HG03066 (cell line): ENCODE measurements around the gene CAMK2B.

ENCODE experiments used
- ATAC-seq: cut with Tn5 transposase; IDR thresholded peaks from one replicate; pipeline ENCODE4 v1.9.1; 2021; ENCODE audit warnings: low read depth; ENCODE audit not compliant: unreplicated experiment

Gene CAMK2B

DNA sequence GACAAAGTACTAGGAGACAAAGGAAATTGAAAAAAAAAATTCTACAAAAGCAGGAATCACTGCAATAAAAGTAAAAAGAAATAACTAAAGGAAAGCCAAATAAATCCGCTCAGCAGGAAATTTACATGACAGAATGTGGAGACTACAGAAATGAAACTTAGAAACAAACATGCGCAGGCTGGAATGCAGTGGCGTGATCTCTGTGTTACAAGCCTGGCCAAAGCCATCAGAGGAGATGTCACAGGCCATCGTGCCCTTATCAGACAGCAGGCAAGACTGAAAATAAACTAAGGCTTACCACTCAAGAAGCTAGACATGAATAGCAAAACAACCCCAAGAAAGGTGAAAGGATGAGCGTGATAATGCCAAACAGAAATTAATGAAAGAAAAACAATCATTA is 6.3 kb upstream of the CAMK2B start:
- ATAC-seq: no peak

DNA sequence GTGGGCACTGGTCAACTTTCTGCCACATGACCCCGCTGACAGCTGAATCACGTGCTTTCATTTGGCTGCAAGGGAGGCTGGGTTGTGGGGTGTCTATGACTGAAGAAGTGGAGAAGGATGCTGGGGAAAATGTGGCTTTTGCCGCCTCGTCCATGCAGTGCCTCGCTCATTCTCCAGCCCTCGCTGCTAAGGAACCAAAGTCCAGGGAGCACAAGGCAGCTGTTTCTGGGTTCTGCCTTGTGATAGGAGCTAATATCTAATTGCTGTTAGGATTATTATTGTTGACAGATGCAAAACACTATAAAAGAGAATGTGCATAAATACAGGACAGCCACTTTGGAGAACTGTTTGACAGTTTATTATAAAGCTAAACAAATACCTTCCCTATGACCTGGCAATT is 4.9 kb upstream of the CAMK2B start:
- no peak for ATAC-seq

DNA sequence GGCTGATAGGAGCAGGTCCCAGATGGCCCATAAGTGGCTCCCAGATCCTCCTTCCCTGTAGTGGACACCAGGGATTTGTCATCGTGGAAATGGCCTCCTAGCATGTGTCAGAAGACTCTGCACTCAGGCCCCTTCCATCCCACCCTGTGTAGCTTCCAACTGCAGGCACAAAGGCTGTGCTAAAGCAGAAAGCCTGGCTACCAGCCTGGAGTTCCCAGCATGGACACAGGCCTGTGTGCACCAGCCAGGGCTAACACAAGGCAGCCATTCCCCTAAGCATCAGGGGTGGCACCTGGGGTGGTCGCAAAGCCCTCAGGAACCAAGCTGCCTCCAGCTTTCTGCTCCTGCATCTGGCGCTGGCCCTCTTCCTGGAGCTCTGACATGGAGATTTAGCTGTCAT is 4.5 kb upstream of the CAMK2B start:
- no peak for ATAC-seq

DNA sequence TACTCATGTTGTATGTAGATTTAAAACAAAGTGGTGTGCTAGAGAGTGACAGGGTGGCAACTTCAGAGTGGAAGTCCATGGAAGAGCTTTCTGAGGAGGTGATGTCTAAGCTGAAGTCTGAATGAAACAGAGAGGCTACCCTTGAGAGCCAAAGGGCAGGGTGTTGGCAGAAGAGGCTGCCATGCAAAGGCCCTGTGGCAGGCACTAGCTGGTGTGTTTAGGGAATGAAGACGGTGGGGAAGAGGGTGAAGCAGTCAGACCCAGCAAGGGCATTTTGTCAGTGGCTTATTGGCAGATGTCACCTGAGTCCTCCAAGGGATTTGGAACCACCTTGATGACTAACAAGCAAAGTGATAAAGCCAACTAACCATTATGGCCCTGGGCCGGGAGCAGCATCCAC is 3.7 kb upstream of the CAMK2B start:
- no peak for ATAC-seq

DNA sequence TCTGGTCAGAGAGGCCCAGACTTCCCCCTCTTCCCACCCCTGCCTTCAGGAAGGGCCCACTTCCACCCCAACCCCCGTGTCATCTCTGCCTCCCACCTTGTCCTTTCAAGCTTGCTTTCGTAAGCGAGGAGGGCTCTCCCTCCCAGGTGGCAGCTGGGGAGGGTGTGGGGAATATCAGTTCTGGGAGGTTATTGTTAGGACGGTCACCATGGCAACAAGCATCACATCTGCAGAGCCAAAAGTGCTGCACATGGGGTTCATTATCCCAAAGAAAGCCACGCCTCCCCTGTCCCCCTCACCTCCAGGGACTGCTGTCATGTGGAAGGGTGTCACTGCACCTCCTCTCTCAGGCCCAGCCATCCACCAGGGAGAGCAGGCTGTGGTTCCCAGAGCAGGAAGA is 2.6 kb upstream of the CAMK2B start:
- ATAC-seq: no peak

DNA sequence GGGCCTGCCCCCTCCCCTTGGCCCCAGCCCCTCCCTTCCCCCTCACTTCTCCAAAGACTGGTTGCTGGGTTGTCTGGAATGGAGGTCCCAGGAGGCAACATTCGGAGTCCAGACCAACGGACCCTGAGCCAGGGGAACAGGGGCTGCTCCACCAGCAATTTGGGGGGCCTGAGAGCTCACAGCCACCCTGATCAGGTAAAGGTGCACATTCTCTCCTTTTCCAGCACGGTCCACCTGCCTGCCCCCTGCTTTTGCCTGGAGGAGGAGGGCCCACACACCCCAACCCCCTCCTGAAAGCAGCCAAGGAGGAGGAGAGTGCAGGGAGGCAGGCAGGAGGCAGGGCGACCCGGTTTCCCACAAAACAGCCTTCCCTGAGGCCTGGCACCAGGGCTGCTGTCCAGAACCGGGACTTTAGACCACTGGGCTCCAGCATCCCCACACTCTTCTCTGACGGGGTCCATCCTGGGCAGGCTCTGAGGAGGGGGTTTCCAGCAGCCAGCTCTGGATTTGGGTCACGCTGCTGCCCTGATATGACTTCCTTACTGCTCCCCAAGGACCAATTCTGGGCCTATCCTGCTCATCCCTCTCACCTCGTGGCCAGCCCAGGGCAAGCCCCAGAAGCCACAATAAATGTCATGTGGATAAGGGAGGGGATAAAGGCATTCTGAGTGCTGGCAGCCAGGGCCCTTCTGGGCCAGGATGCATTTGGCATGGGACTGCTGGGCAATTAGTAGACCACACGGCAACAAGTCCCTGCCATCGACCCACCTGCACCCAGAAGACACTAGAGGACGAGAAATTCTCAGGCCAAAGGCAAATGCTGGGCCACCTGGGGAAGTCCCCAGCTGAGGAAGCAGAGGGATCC is 1.1 kb upstream of the CAMK2B start:
- ATAC-seq: no peak

DNA sequence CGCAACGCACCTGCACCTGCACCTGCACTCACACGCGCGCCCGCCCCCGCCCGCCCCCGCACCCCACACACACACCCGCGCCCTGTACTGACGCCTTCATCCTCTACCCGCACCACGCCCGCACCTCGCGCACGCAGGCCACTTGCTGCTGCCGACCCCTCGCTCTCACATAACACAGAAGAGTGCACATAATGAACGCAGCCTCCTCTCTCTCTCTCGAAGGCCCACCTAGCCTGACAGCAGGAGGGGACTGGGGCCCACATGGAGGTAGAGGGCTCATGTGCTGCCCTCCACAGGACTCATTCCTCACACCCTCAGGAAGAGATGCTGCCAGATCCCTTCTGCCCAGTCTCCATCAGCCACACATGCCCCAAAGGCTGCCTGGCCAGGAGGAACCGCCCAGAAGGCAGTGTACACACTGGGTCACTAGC is 432 bp upstream of the CAMK2B start:
- ATAC-seq: no peak

DNA sequence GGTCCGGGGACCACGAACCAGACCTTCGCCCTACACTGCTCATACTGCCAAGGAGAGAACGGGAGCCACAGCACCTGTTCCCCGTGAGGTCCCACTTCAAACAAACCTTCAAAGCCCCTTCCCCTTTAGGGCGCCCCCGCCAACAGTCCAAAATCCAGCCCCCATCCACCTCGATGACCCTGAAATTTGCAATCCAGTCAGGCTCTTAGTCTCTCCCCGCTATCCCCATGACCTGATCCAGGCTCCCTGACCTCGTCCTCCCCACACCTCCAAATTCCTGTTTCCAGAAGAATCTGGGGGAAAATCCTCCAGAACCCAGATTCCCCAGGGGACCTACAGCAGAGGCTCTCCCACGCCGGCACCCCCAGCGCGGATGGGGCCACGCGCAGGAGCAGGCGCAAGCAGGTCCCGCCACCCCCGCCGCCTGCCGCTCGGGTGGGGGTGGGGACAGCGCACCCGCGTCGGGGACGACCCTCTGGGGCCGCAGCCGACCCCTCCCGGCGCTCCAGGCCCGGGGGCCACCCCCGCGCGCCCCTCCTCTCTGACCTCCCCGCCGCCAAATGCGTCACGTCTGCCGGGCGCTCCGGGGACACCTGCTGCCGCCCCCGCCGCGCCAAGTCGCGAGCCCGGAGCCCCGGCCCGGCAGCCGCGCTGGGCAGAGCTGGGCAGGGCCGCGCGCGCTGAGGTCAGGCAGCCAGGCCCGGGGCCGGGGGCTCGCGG is 753 bp downstream of the CAMK2B start:
- no peak for ATAC-seq

DNA sequence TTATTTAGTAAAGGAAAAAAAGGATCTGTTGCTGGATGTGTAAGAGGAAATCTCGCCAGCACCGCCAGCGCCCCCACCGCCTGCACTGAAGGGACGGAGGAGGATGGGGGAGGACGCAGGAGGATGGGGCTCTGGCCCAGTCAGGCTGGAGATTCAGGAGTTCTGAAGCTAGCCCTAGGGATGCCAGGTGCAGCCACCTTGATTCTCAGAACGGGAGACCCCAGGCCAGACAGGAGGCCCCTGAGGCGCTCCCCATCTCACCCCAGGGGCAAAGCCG is 1.3 kb downstream of the CAMK2B start:
- ATAC-seq: no peak

DNA sequence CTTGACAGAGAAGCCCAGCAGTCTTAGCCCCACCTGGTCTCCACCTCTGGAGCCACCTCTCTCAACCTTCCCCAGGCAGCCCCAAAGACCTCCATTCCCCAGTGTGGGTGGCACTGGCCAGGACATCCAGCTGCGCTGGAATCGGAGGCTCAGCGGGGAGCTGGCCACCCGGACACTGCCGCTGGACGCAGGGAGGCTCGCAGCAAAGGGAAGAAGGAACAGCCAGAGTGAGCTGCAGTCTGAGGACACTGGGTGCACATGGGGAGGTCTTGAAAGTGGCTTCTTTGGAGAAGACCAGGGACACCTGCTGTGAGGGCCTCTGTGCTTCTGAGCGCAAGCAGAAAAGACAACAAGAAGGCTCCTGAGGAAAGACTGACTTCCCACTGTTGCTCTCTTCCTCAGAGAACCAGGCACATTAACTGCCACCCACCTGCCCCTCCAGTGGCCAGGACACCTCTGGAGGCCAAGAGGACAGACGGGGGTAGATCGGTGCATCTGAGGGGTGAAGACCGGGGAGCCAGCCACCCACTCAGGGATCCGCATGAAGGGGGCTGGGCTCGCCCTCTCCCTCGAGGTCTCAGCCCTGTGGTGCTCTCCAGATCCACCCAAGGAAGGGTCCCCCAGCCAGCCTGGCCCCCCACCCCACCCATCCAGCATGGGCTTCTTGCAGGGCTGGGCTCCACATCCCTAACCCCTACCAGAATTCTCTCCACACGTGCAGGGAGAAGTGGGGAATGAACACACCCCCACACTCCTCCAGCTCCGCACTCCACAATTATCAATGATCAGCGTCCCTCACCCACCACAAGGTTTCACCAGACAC is 1.8 kb downstream of the CAMK2B start:
- ATAC-seq: no peak

DNA sequence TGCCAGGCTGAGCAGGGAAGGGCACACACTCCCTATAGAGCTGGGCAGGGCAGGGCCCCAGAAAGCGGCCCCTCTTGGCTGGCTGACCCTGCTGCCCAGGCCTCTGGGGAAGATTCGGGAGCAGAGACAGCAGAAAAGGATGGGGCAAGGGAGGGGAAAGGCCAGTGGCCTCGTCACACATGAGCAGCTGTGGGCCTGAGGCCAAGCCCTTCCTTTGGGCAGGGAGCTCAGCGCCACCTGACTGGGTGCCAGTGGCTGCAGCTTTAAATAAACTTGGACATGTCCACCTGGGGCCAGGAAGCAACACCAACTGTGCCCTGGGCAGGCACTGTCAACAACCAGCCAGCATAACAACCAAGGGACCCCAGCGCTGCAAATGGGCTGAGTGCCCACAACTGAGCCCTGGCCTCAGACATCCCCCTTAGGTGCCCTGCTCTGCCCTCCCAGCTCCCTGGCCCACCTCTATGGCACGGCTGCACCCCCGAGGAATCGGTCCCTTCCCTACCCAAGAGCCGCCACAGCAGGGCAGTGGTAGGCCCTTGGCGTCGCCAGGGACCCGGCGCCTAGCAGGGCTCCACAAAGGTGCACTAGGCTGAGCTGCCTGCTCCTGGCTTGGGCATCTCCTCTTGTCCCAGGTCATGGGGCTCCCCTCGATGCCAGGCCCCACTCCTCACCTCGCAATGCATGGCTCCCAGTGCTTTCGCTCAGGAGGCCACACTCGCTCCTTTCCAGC is 2.6 kb downstream of the CAMK2B start:
- no peak for ATAC-seq

DNA sequence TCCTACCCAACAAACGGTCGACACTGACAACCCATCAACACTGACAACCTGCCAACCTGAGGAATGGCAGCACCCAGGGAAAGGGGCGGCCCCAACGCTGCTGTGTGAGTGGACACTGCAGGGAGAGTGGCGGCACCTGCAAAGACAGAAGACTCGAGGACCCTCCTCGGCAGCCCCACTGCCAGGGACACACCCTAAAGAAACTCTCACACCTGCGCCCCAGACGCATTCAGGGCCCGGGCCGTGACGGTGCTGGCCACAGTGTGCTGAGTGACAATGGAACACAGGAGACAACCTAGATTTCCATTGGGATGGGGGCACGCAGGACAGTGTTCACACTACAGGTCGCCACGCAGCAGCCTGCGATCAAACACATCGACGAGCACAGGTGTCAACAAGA is 3.6 kb downstream of the CAMK2B start:
- no peak for ATAC-seq

DNA sequence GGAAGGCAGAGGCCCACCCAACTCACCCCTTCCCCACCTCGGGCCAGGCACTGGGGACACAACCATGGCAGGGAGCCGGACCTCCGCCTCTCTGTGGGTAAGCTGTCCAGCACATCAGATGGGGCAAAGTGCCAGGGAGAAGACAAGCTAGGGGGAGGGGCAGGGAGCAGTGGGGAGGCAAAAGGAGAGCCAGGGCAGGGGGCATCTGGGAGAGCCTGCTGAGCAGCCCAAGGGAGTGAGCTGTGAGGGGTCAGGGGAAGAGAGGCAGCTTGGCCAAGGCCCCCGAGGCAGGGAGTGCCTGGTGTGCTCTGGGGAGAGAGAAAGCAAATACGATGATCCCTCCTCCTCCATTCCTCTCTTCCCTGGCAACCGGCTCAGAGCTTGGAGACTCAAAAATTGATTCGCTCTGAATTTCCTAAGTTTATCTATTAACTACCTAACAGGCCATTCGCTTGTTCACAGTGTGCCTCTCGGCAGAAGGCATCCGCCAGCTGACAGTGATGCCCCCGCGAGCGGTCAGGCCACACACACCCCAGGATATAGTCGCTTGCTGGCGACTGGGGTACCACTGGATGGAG is 4.5 kb downstream of the CAMK2B start:
- no peak for ATAC-seq

DNA sequence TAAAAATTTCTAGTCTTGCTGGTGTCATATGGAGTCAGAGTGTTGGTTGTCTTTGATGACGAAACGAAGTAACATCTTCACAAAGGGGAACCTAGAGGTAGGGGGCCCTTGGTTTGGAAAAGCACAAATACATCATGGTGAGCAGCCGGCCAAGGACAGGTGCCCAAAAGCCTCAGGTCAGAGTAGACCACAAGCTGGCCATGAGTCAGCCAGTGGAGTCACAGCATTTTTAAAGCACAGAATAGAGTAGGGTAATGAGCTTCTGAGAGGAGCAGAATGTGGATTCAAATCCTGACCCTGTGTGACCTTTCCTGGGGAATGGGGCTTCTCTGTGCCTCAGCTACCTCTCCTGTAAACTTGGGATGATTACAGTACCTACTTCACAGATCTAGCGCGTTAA is 5.3 kb downstream of the CAMK2B start:
- no peak for ATAC-seq

DNA sequence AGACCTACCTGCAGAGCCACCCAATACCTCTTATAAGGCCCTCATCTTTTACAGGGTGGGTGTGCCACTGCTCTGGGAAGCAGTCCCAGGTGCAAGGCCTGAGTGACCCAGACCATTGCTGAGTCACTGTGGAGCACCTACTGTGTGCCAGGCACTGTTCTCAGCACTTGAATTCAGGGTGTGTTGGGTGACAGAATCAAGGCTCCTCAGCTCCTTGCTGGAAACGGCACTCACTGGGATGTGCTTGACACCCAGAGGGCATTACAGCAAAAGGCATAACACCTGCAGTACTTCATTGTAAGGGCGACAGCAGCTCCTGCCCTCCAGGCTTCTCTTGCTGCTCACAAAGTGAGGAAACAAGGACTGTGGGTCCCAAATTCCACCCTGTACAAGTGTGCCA is 7.1 kb downstream of the CAMK2B start:
- no peak for ATAC-seq

DNA sequence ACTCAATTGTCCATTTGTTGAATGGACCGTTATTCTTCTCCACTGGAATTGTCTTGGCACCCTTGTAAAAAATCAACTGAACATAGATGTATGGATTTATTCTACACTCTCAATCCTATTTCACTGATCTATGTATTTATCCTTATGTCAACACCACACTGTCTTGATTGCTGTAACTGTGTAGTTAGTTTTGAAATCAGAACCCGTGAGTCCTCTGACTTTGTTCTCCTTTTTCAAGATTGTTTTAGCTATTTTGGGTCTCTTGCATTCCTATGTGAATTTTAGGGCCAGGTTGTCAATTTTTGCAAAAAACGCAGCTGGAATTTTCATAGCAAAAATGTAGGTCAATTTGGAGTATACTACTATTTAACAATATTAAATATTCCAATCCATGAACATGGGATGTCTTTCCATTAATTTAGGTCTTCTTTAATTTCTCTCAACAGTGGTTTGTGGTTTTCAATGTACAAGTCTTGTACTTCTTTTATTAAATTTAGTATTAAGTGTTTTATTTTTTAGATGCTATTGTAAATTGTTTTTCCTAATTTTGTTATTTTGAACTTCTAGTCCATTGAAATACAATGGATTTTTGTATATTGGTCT is 10.0 kb downstream of the CAMK2B start:
- ATAC-seq: no peak

DNA sequence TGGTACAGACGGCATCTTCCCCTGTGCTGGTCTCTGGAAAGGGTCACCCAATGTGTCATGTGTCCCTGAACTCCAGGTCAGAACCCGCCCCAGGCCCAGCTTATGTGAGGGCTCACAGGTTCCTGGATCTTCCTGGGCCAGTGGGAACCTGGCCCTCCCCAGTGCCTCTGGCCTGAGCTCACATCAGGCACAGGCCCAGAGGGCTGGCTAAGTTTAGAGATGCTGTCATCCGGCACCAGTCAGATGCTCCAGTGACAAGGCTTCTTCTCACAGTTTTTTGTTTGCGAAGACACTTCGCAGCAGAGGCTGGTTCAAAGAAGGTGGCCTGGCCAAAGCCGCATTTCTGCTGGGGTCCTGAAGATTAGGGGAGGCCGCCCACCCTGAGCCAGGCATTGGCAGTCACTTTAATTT is 11.8 kb downstream of the CAMK2B start:
- ATAC-seq: no peak

DNA sequence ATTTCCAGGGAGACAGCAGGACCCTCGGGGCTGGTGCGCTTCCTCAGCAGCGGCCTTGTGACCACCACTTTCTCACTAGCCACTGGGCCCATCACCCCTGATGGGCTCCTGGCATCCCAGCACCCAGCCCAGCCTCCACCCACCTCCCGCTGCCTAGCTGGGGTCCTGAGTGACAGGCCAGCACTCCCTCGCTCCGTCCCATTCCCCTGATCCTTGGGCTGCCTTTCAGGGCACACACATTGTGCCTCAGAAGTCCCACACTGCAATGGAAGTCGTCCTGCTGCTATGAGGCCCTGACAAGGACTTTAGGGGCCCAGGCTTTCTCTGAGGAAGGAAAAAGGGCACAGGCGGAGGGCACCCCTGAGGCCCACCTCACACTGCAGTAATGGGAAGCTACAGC is 12.4 kb downstream of the CAMK2B start:
- no peak for ATAC-seq

DNA sequence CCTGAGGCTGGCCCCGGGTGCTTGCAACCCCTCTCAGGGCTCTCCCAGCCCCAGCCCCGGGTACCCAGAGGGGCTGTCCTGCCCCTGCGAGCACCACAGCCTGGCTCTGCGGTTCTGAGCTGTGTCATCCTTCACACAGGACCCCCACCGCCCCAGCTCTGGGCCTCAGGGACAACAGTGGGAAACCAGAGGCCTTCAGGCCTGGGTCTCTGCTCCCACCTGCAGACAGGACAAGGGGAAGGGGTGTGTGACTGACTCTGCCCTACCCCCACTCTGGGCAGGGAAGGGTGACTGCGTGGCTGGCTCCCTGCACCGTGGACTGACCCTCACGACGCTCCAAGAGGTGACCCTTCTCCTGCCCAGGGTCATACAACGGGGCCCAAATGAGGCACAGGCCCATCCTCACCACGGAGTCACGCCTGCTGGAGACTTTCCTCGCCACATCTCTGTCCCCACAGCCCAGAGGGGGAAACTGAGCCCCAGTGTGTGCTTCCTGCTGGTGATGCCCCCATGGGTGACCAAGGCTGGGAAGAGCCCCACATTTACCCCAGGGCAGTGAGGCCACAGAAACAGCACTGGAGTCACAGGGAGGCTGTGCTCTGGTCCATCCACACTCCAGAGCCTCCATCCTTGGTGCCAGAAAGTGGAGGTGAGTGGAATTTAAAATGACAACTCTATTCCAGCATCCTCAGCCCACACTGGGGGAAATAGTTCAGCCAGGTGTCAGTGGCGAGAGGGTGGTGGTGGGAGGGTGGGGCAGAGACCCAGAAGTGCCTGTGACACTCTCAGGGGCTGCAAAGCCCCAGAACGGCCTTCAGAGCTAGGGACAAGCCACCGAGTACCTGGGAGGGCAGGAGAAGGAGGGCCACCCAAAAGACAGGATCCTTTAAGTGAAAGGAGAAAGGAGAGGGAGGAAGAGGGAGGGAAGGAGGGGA is 13.6 kb downstream of the CAMK2B start:
- no peak for ATAC-seq
